DMS79 treated with DMSO at 0.1 percent for 48 hours (cell line): ENCODE measurements around the gene ARF6.
"Not testable (repeated sequence)": the region's sequence is repeated elsewhere in the genome, so short reads cannot be mapped to it uniquely, and the experiment has no call there.

Experiments used
- DNase-seq: peaks from one replicate; lab custom pipeline; 2025; lab: John Stamatoyannopoulos, UW

The ARF6 gene

GRCh38 chr14:49876563-49877127, 16.2 kb upstream of the ARF6 start:
- DNase-seq: no peak

GRCh38 chr14:49879646-49880204, 13.2 kb upstream of the ARF6 start:
- DNase-seq: peak; percentile 73

- peak; percentile 85 for DNase-seq
Measured at GRCh38 chr14:49880267-49881064, 12.4 kb upstream of the ARF6 start.

GRCh38 chr14:49881350-49882001, 11.4 kb upstream of the ARF6 start:
- DNase-seq: no peak

GRCh38 chr14:49882826-49883694, 9.8 kb upstream of the ARF6 start:
- no peak for DNase-seq

- no peak for DNase-seq
Measured at GRCh38 chr14:49886523-49886922, 6.4 kb upstream of the ARF6 start.

GRCh38 chr14:49888293-49888692, 4.6 kb upstream of the ARF6 start:
- no peak for DNase-seq

- DNase-seq: peak; percentile 87
Measured at GRCh38 chr14:49892301-49892635, 614 bp upstream of the ARF6 start.

GRCh38 chr14:49893309-49894213, 679 bp downstream of the ARF6 start:
- DNase-seq: peak; percentile 65

- DNase-seq: not testable (repeated sequence)
Measured at GRCh38 chr14:49894214-49895107, 1.6 kb downstream of the ARF6 start.

GRCh38 chr14:49895480-49895879, 2.6 kb downstream of the ARF6 start:
- no peak for DNase-seq

GRCh38 chr14:49896272-49896671, 3.4 kb downstream of the ARF6 start:
- not testable (repeated sequence) for DNase-seq

- DNase-seq: no peak
Measured at GRCh38 chr14:49896966-49897365, 4.1 kb downstream of the ARF6 start.

GRCh38 chr14:49897414-49897813, 4.5 kb downstream of the ARF6 start:
- no peak for DNase-seq

- DNase-seq: no peak
Measured at GRCh38 chr14:49897965-49898364, 5.1 kb downstream of the ARF6 start.

- no peak for DNase-seq
Measured at GRCh38 chr14:49898485-49898884, 5.6 kb downstream of the ARF6 start.

GRCh38 chr14:49900973-49901372, 8.1 kb downstream of the ARF6 start:
- DNase-seq: no peak

GRCh38 chr14:49902679-49903246, 9.9 kb downstream of the ARF6 start:
- not testable (repeated sequence) for DNase-seq

- DNase-seq: no peak
Measured at GRCh38 chr14:49904270-49904669, 11.4 kb downstream of the ARF6 start.

- DNase-seq: no peak
Measured at GRCh38 chr14:49905989-49906388, 13.1 kb downstream of the ARF6 start.
